ENCODE measurements around the gene PNPLA5. TPM values are rescaled to one million over a fixed set of nuclear protein-coding genes. Genes with fewer than 3 reads are reported as not detected.
"Not testable (repeated sequence)": the region's sequence is repeated elsewhere in the genome, so short reads cannot be mapped to it uniquely, and the experiment has no call there.

Gene PNPLA5
- total RNA-seq, 1 experiment from 2014 or later, result not detected

DNA sequence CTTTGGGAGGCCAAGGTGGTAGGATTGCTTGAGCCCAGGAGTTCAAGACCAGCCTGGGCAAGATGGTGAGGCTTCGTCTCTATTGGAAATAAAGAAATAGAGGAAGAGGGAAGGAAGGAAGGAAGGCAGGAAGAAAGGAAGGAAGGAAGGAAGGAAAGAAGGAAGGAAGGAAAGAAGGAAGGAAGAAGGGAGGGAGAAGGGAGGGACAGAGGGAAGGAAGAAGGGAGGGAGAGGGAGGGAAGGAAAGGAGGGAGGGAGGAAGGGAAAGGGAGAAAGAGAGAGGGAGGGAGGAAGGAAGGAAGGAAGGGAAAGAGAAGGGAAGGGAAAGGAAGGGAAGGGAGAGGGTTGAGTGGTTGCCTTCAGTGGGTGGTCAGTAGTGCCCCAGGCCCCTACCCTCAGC lies 17.9 kb upstream of the PNPLA5 start:
- H3K9me3 ChIP-seq (ENCODE audit: low read length), result no peaks in the 10 kb centered on the region
- H3K27ac ChIP-seq (ENCODE audit: low read length), result no peak overlapping the region
- no peaks in the 10 kb centered on the region for H3K9me2 ChIP-seq (replicated peaks; ENCODE audit: low read length)
- no peak overlapping the region for H2AFZ ChIP-seq (ENCODE audit: low read length)
- H3K27me3 ChIP-seq (ENCODE audit: low read length), result peaks cover 3% of the 10 kb centered on the region; the same call in 1 of the 2 replicates
- ATAC-seq (no peak), DNase-seq (no peak)
- no peak overlapping the region for H3K4me2 ChIP-seq (ENCODE audit: low read length)
- no peaks in the 10 kb centered on the region for H3K79me2 ChIP-seq (ENCODE audit: low read length)
- H3K4me3 ChIP-seq (ENCODE audit: low read length), result no peak overlapping the region
- H3K9ac ChIP-seq (ENCODE audit: low read length), result no peak overlapping the region
- no peaks in the 10 kb centered on the region for H3F3A ChIP-seq (ENCODE audit: low read length, unreplicated experiment)
- ChIA-PET POLR2A (ENCODE audit: unreplicated experiment) (no interaction called here), CTCF (no interaction called here)
- TF ChIP-seq, protein P1, sequence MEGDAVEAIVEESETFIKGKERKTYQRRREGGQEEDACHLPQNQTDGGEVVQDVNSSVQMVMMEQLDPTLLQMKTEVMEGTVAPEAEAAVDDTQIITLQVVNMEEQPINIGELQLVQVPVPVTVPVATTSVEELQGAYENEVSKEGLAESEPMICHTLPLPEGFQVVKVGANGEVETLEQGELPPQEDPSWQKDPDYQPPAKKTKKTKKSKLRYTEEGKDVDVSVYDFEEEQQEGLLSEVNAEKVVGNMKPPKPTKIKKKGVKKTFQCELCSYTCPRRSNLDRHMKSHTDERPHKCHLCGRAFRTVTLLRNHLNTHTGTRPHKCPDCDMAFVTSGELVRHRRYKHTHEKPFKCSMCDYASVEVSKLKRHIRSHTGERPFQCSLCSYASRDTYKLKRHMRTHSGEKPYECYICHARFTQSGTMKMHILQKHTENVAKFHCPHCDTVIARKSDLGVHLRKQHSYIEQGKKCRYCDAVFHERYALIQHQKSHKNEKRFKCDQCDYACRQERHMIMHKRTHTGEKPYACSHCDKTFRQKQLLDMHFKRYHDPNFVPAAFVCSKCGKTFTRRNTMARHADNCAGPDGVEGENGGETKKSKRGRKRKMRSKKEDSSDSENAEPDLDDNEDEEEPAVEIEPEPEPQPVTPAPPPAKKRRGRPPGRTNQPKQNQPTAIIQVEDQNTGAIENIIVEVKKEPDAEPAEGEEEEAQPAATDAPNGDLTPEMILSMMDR (conservative IDR thresholded peaks at IDR 0.05; ENCODE audit: low read depth, low read length), result no peak
- TF ChIP-seq EZH2phosphoT487 (IDR thresholded peaks at IDR 0.05; ENCODE audit: borderline replicate concordance, low read length) (no peak), EZH2 (IDR thresholded peaks at IDR 0.05; ENCODE audit: low read length, unreplicated experiment) (no peak)
- H3K36me3 ChIP-seq (ENCODE audit: low read depth, low read length), result no peaks in the 10 kb centered on the region
- intact Hi-C loops (cut with micrococcal nuclease), result no loop called here
- no TSS peak for BruUV-seq (replicated peaks)
- H3K4me1 ChIP-seq (ENCODE audit: insufficient read depth, low read length), result no peaks in the 10 kb centered on the region
- no peaks in the 10 kb centered on the region for H4K20me1 ChIP-seq (ENCODE audit: low read length)

DNA sequence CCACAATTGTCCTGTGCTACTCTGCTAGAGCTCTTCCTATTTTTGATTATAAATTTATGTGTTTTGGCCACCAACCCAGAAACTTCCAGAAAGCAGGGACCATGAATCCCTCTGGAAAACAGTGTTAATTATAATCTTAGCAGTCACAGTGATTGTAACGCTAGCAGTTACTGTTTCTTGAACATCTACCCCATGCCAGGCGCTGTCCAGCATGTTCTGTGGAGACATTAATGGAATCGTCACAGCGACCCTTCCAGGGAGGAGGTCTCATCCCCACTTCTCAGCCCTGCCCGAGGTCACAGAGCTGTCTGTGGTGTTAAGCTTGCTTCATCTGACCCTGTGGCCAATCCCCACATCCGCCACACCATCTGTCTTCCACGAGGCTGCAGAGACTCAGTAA lies 13.9 kb upstream of the PNPLA5 start:
- intact Hi-C loops (cut with micrococcal nuclease), result no loop called here
- BruUV-seq (replicated peaks), result no TSS peak
- Histone ChIP-seq H3K27me3 (ENCODE audit: low read length) (peaks cover 3% of the 10 kb centered on the region; the same call in 1 of the 2 replicates), H2AFZ (ENCODE audit: low read length) (no peak overlapping the region), H3K36me3 (ENCODE audit: low read depth, low read length) (no peaks in the 10 kb centered on the region), H3F3A (ENCODE audit: low read length, unreplicated experiment) (no peaks in the 10 kb centered on the region), H3K9ac (ENCODE audit: low read length) (no peak overlapping the region), H3K4me2 (ENCODE audit: low read length) (no peak overlapping the region), H3K4me1 (ENCODE audit: insufficient read depth, low read length) (no peaks in the 10 kb centered on the region), H3K4me3 (ENCODE audit: low read length) (no peak overlapping the region), H3K9me2 (replicated peaks; ENCODE audit: low read length) (no peaks in the 10 kb centered on the region), H4K20me1 (ENCODE audit: low read length) (no peaks in the 10 kb centered on the region), H3K9me3 (ENCODE audit: low read length) (no peaks in the 10 kb centered on the region), H3K79me2 (ENCODE audit: low read length) (no peaks in the 10 kb centered on the region), H3K27ac (ENCODE audit: low read length) (no peak overlapping the region)
- no peak for DNase-seq
- no peak for ATAC-seq
- ChIA-PET CTCF (no interaction called here), POLR2A (ENCODE audit: unreplicated experiment) (no interaction called here)
- no peak for TF ChIP-seq EZH2 (IDR thresholded peaks at IDR 0.05; ENCODE audit: low read length, unreplicated experiment)
- no peak for TF ChIP-seq EZH2phosphoT487 (IDR thresholded peaks at IDR 0.05; ENCODE audit: borderline replicate concordance, low read length)
- TF ChIP-seq, protein P1 (conservative IDR thresholded peaks at IDR 0.05; ENCODE audit: low read depth, low read length), result no peak

DNA sequence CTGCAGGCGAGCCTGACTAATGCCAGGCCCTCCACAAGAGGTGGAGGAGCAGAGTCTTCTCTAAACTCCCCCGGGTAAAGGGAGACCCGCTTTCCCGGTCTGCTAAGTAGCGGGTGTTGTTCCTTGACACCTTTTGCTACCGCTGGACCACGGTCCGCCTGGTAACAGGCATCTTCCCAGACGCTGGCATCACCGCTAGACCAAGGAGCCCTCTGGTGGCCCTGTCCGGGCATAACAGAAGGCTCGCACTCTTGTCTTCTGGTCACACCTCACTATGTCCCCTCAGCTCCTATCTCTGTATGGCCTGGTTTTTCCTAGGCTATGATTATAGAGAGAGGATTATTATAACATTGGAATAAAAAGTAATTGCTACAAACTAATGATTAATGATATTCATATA lies 12.6 kb upstream of the PNPLA5 start:
- BruUV-seq (replicated peaks); H3K9ac ChIP-seq (ENCODE audit: low read length); H3K27me3 ChIP-seq (ENCODE audit: low read length); H3K27ac ChIP-seq (ENCODE audit: low read length); H3K9me3 ChIP-seq (ENCODE audit: low read length); H3K9me2 ChIP-seq (replicated peaks; ENCODE audit: low read length); POLR2A ChIA-PET (ENCODE audit: unreplicated experiment); H3F3A ChIP-seq (ENCODE audit: low read length, unreplicated experiment); DNase-seq; H3K79me2 ChIP-seq (ENCODE audit: low read length); ATAC-seq; H3K4me1 ChIP-seq (ENCODE audit: insufficient read depth, low read length); H2AFZ ChIP-seq (ENCODE audit: low read length); H3K4me3 ChIP-seq (ENCODE audit: low read length); intact Hi-C loops (cut with micrococcal nuclease); H3K36me3 ChIP-seq (ENCODE audit: low read depth, low read length); H4K20me1 ChIP-seq (ENCODE audit: low read length); CTCF ChIA-PET; H3K4me2 ChIP-seq (ENCODE audit: low read length): not testable (repeated sequence)
- TF ChIP-seq, protein P1 (conservative IDR thresholded peaks at IDR 0.05; ENCODE audit: low read depth, low read length), result peak; percentile 34; the same call in 1 of the 2 replicates

DNA sequence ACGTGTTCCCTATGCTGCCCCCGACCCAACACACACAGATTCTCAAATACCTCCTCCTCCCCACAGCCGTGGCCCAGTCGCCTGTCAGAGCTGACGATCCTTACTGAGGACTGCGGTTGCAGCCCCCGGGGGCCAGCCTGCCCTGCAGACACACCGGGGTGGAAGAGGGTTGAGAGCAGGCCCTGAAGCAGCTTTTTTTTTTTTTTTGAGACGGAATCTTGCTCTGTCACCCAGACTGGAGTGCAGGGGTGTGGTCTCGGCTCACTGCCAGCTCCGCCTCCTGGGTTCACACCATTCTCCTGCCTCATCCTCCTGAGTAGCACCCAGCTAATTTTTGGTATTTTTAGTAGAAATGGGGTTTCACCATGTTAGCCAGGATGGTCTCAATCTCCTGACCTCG lies 11.2 kb upstream of the PNPLA5 start:
- intact Hi-C loops (cut with micrococcal nuclease); H3K4me2 ChIP-seq (ENCODE audit: low read length); H3K36me3 ChIP-seq (ENCODE audit: low read depth, low read length); H3K9ac ChIP-seq (ENCODE audit: low read length); CTCF ChIA-PET; BruUV-seq (replicated peaks); ATAC-seq; H3F3A ChIP-seq (ENCODE audit: low read length, unreplicated experiment); H3K79me2 ChIP-seq (ENCODE audit: low read length); H3K4me1 ChIP-seq (ENCODE audit: insufficient read depth, low read length); H3K4me3 ChIP-seq (ENCODE audit: low read length); H3K9me2 ChIP-seq (replicated peaks; ENCODE audit: low read length); H4K20me1 ChIP-seq (ENCODE audit: low read length); H3K27me3 ChIP-seq (ENCODE audit: low read length); H3K9me3 ChIP-seq (ENCODE audit: low read length); DNase-seq; H2AFZ ChIP-seq (ENCODE audit: low read length); H3K27ac ChIP-seq (ENCODE audit: low read length): not testable (repeated sequence)
- POLR2A ChIA-PET (ENCODE audit: unreplicated experiment), result interaction anchor here (0.6 kb wide), 1 partner anchor 152 kb away, joined by 3 read pairs; no protein-coding TSS in a partner anchor
